ENCODE measurements around the gene NAA50.
A peak's percentile ranks its signal among the peaks of the same experiment; 100 is the strongest.

NAA50 gene

GRCh38 chr3:113685124-113685523, 60.9 kb downstream of the NAA50 start:
- DNase-seq, result no peak

DNA sequence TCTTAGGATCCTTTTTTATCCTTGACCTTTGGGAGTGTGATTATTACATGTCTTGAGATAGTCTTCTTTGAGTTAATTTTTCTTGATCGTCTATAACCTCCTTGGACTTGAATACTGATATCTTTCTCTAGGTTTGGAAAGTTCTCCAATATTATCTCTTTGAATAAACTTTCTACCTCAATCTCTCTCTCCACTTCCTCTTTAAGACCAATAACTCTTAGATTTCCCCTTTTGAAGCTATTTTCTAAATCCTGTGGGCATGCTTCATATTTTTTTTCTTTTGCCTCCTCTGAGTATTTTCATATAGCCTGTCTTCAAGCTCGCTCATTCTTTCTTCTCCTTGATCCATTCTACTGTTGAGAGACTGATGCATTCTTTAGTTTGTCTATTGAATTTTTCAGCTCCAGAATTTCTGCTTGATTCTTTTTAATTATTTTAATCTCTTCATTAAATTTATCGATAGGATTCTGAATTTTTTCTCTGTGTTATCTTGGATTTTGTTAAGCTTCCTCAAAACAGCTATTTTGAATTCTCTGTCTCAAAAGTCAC, 61.7 kb downstream of the NAA50 start:
- DNase-seq, result peak; percentile 32 to 44

DNA sequence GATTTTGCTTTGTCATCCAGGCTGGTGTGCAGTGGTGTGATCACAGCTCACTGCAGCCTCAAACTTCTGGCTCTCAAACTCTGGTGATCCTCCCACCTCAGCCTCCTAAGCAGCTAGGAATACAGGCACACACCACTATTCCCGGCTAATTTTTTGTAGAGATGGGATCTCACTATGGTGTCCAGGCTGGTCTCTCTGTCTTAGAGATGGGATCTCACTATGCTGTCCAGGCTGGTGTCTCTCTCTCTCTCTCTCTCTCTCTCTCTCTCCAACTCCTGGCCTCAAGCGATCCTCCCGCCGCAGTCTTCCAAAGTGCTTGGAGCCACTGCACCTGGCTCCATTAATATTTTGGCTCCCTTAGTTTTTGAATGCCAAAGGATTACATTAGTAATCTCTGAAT, 67.3 kb downstream of the NAA50 start:
- DNase-seq, result no peak

DNA sequence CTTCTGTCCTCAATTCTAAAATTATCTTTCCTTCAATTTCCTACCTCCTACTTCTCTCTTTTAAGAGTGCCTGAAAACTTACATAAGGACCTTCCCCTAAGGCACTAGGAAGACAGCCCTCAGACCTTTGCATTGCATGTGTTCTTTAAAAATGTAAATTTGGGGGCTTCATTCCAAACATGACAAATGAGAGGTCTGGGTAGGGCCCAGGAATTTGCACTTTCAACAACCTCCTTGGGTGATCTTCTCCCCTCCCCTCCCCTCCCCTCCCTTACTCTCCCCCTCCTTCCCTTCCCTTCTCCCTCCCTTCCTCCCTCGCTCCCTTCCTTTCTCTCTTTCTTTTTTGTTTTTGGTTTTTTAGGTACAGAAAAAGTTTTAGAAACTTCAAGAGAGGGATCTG, 68.3 kb downstream of the NAA50 start:
- DNase-seq, result no peak

DNA sequence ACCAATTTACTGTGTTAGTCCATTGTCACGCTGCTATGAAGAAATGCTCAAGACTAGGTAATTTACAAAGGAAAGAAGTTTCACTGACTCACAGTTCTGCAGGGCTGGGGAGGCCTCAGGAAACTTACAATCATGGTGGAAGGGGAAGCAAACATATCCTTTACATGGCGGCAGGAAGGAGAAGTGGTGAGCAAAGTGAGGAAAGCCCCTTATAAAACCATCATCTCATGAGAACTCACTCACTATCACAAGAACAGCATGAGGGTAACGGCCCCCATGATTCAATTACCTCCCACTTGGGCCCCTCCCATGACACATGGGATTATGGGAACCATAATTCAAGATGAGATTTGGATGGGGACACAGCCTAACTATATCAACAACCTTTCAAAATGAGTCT, 69.8 kb downstream of the NAA50 start:
- DNase-seq, result peak; percentile 22 to 44

DNA sequence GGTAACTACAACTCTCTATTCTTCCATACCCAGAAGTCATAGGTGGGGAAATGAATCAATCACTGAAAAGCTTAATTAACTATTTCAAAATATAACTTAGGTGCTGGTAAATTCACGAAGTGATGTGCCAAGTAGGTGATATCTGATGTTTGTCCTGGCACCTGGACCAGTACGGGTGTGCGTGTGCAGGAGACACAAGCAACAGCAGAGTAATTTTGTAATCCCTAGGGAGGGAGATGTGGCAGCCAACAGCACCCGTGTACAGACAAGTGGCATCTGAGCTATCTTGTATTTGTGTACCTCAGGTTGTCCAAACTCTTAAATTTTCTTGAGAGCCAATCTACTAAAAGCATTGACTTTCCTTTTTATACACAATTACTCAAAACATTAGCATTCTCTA, 72.5 kb downstream of the NAA50 start:
- no peak for DNase-seq

DNA sequence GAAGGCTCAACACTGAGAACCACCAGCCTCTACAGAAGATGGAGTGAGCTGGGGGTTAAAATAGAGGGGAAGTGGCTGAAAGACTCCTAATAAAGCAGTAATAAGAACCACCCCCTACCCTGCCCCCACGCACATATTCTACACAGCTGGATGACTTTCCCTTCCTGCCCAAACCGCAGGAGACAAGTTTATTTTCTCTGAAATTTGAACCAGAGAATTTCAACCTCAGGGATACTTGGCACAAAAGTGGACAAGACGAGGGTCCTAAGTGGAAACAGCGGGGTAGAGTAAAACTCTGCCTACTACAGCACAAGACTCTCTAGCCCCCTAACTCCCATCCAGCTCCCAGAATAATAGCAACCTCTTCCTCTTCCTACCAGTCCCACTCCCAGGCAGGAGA, 78.0 kb downstream of the NAA50 start:
- DNase-seq, result peak; percentile 81 to 82
